CD4-positive, alpha-beta T cell treated with Interleukin-21 for 1 hour (primary cell): ENCODE measurements around the gene PLEKHN1.
A peak's percentile ranks its signal among the peaks of the same experiment; 100 is the strongest.

ENCODE experiments used
- DNase-seq: peaks from one replicate; pipeline ENCODE4 v3.0.0-alpha.2; 2020

PLEKHN1 gene

DNA sequence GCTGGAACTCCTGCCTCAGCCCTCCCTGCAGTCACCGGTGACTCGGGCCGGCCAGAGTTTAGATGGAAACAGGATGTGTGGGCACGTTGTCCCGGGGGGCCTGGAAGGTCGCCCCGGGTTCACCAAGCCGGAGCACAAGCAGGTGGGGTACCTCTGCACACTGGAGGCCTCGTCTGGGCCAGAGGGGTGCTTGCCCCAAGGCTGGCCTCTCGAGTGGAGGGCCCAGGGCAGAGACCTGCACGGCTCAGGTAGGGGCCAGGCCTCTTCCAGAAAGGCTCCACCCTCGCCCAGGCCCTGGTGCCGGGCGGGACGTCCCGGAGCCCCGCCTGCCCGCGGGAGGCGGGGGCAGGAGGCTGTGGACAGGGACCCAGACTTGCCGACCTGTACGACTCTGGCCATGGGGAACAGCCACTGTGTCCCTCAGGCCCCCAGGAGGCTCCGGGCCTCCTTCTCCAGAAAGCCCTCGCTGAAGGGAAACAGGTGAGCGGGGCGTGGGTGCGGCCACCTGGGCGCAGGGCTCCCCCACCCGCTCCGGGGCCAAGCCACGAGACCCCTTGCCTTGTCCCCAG, at the start of gene PLEKHN1:
TSS of gene PLEKHN1 (plus strand) at position 348 of the 569 bp plus-strand sequence. CDS start at position 398, 50 bp downstream.
- peak; percentile 21 for DNase-seq

DNA sequence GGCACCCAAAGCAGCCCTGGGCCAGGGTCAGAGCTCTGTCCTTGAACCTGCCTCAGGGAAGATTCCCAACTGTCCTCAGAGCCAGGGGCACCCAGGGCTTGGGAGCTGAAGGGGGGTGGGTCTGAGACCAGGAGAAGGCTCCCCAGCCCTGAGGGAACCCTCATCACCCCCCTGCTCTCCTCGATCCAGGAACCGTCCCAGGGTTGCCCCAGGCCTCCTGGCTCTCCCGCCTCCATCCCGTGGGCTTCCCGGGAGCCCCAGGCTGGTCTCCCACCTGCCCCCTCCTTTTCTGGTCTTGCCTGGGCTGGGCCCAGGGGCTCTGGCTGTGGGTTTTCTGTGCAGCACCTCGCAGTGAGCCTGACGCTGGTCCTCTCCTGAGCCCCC, 49.2 kb upstream of the PLEKHN1 start:
- no peak for DNase-seq

DNA sequence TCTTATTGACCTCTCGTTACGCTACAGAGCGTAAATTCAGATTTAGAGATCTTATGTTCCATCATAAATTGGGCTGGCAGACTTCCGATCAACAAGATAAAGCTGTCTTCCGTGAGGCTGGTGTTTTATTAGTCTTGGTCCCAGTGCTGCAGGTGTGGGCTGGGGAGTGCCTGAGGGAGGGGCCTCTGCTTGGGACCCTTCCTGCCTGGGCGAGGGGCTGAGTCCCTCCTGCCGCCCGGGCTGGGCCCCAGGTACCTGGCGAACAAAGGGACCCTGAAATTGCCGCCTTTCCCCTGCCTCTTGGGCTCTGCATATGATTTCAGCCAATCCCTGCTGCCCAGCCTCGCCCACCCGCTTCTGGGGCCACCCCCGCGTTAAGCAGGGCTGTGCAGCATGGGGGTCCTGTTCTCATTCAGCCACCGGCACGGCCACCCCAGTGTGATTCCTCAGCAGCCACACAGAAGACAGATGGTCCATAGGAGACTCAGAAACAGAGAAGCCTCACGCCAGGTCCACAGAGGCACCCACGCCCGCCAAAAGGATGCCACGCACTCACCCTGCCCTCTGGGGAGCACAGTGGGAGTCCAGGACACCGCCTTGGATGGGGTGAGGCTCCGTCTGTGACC, 48.7 kb upstream of the PLEKHN1 start:
- no peak for DNase-seq

- DNase-seq: no peak
Observed at GRCh38 chr1:918353-918752, 47.9 kb upstream of the PLEKHN1 start.

- DNase-seq: no peak
Observed at GRCh38 chr1:918843-919242, 47.4 kb upstream of the PLEKHN1 start.

DNA sequence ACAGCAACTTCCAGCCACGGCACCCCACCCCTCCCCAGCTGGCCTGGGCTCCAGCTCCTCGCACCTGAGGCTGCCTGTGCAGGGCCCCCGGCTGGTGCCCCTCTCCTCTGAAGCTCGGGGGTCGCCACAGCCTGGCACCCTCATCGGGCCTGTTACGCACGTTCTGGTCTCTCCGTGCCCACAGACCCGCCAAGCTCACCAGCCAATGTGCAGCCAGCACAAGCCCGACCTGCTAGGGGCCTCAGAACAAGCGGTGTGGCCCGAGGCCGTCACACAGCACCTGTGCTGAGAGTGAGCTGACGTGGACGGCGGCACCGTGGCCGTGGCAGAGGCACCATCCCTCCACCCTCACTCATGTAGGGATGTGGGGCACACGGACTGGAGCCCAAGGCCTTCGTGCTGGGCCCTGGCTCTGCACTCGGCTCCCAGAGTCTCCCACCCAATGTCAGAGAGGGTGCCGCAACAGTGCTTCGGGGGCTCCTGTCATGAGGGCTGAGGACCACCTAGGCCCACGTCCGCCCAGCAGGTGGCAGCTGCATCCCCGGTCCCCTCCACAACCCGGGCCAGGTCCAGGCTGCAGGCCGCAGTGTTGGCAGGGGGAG, 46.9 kb upstream of the PLEKHN1 start:
- DNase-seq: no peak

- DNase-seq: no peak
Observed at GRCh38 chr1:920010-920409, 46.3 kb upstream of the PLEKHN1 start.

- no peak for DNase-seq
Observed at GRCh38 chr1:920521-920920, 45.8 kb upstream of the PLEKHN1 start.

DNA sequence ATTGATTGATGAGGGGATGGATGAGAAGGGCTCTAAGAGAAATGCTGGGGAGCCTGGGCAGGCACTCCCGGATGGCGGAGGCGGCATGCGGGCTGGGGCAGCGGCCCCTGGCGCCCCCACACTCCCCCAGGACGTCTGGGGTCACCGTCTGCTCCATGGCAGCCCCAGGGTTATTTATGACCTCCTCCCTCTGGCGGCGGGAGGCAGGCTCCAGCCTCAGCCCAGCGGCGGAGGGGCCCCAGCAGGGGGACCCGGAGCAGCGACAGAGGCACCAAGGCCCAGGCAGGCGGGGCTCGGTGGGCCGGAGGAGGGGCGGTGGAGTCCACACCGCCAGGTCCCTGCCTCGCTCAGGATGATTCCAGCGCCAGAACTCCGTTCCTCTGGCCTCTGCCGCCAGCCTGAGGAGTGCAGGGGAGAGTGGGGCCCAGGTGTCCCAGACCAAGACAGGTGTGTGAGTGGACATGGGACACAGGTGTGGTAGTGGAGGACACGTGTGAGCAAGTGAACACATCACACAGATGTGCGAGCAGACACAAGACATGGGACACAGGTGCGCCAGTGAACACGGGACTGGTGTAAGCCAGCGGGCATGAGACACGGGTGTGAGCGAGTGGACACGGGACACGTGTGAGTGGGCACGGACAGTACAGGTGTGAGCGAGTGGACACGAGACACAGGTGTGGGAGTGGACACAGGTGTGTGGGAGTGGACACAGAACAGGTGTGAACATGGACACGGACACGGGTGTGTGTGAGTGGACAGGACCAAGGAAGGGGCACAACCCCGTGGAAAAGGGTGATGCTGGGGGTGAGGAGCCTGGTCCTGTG, 45.1 kb upstream of the PLEKHN1 start:
- DNase-seq: peak; percentile 48

- peak; percentile 76 for DNase-seq
Observed at GRCh38 chr1:923131-923990, 42.9 kb upstream of the PLEKHN1 start, which contains the start of gene SAMD11. Gene SAMD11, plus strand, starts transcription at chr1:923923. Its CDS starts 509 bp downstream, at chr1:924432.

DNA sequence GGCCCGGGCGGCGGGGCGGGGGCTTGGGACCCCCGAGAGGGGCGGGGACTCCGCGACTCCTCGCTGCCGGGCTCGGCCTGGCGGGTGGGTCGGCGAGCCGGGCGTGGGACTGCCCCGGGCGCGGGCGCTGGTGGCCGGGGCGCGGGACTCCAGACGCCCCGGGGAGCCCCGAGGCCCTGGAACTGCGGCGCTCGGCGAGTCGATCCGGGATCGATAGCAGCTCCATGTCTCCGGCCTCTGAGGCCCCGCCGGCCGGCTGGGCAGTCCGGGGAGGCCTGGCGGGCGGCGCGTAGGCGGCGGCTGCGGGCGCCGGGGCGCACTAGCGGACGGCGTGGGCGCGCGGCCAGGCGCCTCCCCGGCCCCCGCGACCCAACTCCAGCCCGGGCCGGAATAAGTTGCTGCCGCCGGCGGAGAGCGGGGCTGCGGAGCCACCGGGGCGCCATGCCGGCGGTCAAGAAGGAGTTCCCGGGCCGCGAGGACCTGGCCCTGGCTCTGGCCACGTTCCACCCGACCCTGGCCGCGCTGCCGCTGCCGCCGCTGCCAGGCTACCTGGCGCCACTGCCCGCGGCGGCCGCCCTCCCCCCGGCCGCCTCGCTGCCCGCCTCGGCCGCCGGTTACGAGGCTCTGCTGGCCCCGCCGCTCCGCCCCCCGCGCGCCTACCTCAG, 42.2 kb upstream of the PLEKHN1 start:
- no peak for DNase-seq

- no peak for DNase-seq
Observed at GRCh38 chr1:924656-925560, 41.4 kb upstream of the PLEKHN1 start.

DNA sequence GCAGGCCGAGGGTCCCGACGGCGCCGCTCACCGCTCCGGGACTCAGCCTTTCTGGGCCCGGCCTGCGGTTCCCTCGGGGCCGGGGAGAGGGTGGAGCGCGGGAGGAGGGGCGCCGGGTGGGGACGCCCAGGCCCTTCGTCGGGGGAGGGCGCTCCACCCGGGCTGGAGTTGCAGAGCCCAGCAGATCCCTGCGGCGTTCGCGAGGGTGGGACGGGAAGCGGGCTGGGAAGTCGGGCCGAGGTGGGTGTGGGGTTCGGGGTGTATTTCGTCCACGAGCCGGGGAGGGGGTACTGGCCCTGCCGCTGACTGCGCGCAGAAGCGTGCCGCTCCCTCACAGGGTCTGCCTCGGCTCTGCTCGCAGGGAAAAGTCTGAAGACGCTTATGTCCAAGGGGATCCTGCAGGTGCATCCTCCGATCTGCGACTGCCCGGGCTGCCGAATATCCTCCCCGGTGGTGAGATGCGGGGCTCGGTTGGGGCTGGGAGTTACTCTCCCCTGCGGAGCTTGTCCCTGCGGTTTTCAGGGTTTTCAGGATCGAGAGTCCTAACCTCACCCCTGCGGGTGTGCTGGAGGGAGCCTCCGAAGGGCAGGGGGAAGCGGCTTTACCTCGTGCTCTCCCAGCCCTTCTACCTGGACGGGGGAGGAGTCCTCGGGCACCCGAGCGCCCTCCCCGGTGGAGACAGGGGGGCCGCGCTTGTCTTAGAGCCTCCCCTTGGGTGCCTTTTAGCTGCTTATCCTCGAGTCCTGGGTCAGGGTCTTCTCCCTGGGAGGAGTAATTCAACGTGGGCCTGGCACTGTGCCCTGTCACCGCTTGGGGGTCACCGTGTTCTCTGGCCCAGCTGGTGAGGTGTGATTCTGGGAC, 40.5 kb upstream of the PLEKHN1 start:
- no peak for DNase-seq

GRCh38 chr1:927234-927633, 39.0 kb upstream of the PLEKHN1 start:
- no peak for DNase-seq

- DNase-seq: no peak
Observed at GRCh38 chr1:927748-928147, 38.5 kb upstream of the PLEKHN1 start.

GRCh38 chr1:928825-929661, 37.2 kb upstream of the PLEKHN1 start:
- no peak for DNase-seq

GRCh38 chr1:929712-930632, 36.3 kb upstream of the PLEKHN1 start:
- DNase-seq: no peak

DNA sequence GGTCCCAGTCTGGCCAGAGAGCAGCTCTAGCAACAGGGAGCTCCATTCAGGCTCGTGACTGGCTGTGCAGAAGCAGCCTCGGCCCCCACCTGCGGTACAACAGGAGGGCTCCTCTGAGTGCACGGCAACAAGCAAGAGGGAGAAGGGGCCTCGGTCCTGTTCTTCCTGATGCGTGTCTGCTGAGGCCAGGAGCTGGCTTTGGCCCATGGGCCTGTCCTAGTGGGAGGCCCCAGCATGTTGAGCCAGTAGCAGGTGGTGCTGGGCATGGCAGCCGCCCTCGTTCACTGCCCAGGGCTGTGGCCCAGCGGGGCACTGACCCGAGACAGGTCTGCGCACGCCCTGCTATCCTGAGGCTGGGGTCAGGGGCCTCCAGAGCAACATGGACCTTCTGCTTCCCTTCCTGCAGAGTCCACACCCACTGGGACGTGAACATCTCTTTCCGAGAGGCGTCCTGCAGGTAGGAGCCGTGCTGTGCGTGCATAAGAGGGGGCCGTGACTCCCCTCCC, 35.6 kb upstream of the PLEKHN1 start:
- DNase-seq: no peak
